Measurements from ENCODE around the gene PSORS1C2. TPM values are rescaled to one million over a fixed set of nuclear protein-coding genes. Genes with fewer than 3 reads are reported as not detected.

PSORS1C2 gene
- total and polyA plus RNA-seq, 8 donors = 0.14 to 0.17 TPM; not detected in 6

DNA sequence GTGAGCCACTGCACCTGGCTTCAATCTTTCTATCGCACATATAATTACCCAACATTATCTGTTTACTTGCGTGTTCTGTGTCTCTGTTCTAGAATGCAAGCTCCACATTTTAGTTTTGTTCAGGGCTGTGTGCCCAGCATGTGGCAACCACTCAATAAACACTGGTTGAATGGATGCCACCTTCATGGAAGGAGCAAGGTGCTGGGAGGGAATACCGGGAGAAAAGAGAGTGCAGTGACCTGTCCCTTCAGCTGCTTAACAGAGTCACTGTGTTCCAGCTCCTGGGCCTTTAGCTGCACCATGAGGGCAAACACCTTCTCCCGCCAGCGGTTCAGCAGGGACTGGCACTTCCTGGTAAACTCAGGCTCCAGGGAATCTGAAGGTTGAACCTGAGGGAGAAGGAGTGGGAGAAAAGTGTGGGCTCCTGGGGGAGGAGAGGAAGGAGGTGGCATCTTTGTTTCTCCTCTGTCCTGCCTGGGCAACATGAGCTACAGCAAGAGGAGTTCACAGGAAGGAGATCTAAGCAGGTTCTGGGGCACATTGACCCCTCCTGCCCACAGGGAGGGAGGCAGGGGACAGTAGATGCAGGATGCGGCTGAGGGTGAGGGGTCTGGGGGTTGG lies 11.1 kb upstream of the PSORS1C2 start:
- intact Hi-C loops (cut with DNase I) = no loop called here
- no peak overlapping the region for H3K4me3 ChIP-seq
- H3K27ac ChIP-seq = no peak overlapping the region
- H3K9me3 ChIP-seq = no peaks in the 10 kb centered on the region
- no peaks in the 10 kb centered on the region for H3K4me1 ChIP-seq
- no peaks in the 10 kb centered on the region for H3K27me3 ChIP-seq
- DNase-seq (no peak), ATAC-seq (no peak)
- TF ChIP-seq, protein P1, sequence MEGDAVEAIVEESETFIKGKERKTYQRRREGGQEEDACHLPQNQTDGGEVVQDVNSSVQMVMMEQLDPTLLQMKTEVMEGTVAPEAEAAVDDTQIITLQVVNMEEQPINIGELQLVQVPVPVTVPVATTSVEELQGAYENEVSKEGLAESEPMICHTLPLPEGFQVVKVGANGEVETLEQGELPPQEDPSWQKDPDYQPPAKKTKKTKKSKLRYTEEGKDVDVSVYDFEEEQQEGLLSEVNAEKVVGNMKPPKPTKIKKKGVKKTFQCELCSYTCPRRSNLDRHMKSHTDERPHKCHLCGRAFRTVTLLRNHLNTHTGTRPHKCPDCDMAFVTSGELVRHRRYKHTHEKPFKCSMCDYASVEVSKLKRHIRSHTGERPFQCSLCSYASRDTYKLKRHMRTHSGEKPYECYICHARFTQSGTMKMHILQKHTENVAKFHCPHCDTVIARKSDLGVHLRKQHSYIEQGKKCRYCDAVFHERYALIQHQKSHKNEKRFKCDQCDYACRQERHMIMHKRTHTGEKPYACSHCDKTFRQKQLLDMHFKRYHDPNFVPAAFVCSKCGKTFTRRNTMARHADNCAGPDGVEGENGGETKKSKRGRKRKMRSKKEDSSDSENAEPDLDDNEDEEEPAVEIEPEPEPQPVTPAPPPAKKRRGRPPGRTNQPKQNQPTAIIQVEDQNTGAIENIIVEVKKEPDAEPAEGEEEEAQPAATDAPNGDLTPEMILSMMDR (IDR thresholded peaks at IDR 0.05) = no peak
- H3K36me3 ChIP-seq = peaks cover 0 to 40% of the 10 kb centered on the region in 2 donors

DNA sequence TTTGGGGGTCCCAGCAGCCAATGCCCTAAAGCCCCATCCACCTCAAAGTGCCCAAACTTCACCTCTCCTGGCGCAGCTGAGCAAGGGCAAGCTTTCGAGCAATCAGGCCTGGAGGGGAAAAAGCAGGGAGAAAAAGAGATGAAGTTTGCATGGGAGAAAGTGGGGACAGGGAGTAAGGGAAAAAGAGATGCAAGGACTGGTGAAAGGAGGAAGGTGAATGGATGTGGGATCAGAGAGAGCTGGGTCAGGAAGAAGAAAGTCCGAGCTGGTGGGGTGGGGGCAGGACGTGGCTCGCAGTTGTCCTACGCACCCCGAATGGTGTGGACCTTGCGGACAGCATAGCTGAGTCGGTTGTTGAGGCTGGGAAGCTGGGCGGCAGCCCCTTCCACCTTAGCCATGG lies 6.5 kb upstream of the PSORS1C2 start:
- H3K9me3 ChIP-seq = no peaks in the 10 kb centered on the region
- no peaks in the 10 kb centered on the region for H3K4me1 ChIP-seq
- H3K27me3 ChIP-seq = no peaks in the 10 kb centered on the region
- no peak for ATAC-seq
- H3K27ac ChIP-seq = no peak overlapping the region
- intact Hi-C loops (cut with DNase I) = no loop called here
- H3K4me3 ChIP-seq = no peak overlapping the region
- TF ChIP-seq, protein P1 (IDR thresholded peaks at IDR 0.05) = no peak
- no peak for DNase-seq
- peaks cover 0 to 40% of the 10 kb centered on the region in 2 donors for H3K36me3 ChIP-seq

DNA sequence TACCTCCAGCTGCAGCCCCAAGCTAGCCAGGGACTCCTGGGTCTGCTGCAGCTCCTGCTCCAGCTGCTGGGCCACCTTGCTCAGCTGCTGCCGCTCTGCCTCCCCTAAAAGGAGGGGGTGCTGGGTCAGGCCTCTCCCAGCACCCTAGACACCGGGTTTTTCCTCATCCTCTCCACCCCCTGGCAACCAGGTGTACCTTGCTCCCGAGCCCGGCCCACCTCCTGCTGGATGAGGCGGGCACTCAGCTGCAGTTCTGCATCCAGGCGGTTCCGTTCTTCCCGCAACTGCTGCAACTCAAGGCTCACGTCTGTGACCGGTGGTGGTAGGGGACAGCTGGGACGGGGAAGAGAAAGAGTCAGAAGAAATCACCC lies 6.1 kb upstream of the PSORS1C2 start:
- Histone ChIP-seq H3K27me3 (no peaks in the 10 kb centered on the region), H3K4me3 (no peak overlapping the region), H3K27ac (no peak overlapping the region), H3K9me3 (no peaks in the 10 kb centered on the region), H3K36me3 (peaks cover 0 to 36% of the 10 kb centered on the region in 2 donors), H3K4me1 (no peaks in the 10 kb centered on the region)
- no peak for DNase-seq
- TF ChIP-seq, protein P1 (IDR thresholded peaks at IDR 0.05) = no peak
- ATAC-seq = no peak
- intact Hi-C loops (cut with DNase I) = no loop called here

DNA sequence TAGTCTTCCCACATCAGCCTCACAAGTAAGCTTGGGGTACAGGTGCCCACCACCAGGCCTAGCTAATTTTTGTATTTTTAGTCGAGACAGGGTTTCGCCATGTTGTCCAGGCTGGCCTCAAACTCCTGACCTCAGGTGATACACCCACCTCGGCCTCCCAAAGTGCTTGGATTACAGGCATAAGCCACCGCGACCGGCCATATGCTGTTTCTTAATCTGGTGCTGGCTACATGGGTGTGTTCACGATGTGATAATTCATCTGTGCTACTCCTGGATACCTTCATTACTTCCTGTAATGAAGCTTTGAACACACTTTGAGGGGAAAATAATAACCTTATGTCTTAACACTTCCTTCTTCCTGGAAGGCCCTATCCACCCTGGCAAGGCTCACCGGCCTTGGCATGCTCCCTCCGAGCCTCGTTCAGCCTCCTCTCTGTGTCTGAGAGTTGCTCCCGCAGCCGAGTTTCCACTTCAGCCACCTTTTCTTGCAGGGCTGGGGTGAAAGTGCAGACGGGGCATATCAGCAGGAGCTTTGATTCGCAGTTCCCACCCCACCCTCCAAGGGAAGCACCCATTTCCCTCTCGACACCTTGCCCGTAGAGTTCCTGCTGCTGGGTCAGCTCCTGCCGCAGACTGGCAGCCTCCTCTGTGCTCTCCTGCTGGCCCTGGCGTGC lies 5.6 kb upstream of the PSORS1C2 start:
- intact Hi-C loops (cut with DNase I) = no loop called here
- Histone ChIP-seq H3K27me3 (no peaks in the 10 kb centered on the region), H3K36me3 (peaks cover 0 to 31% of the 10 kb centered on the region in 2 donors), H3K4me3 (no peak overlapping the region), H3K4me1 (no peaks in the 10 kb centered on the region), H3K9me3 (no peaks in the 10 kb centered on the region), H3K27ac (no peak overlapping the region)
- TF ChIP-seq, protein P1 (IDR thresholded peaks at IDR 0.05) = no peak
- DNase-seq = no peak
- peak; percentile 28 for ATAC-seq

DNA sequence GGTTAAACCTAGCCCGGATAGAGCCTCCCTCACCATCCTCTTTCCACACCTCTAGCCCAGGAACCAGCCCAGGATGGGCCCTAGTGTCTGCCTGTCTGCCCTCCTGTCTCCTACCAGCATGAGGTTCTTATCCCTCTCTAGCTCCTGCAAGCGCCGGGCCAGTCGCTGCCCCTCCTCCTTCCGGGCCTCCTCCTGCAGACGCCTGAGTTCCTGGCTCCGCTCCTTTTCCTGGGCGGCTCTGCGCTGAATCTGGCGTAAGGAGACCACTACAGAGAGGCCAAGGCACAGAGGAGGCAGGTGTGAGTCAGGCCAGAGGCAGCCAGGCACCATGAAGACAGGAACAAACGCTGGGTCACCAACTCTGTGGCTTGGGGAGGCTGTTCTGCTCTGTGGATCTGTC lies 4.3 kb upstream of the PSORS1C2 start:
- no peaks in the 10 kb centered on the region for H3K4me1 ChIP-seq
- no peaks in the 10 kb centered on the region for H3K9me3 ChIP-seq
- intact Hi-C loops (cut with DNase I) = no loop called here
- no peak overlapping the region for H3K4me3 ChIP-seq
- H3K27ac ChIP-seq = no peak overlapping the region
- TF ChIP-seq, protein P1 (IDR thresholded peaks at IDR 0.05) = no peak
- no peak for DNase-seq
- peaks cover 0 to 28% of the 10 kb centered on the region in 2 donors for H3K36me3 ChIP-seq
- peak; percentile 64 for ATAC-seq
- no peaks in the 10 kb centered on the region for H3K27me3 ChIP-seq
